IMR-90 (cell line): Measurements from ENCODE around the gene PEX14. TPM values are rescaled to one million over a fixed set of nuclear protein-coding genes. Genes with fewer than 3 reads are reported as not detected.

Source experiments
- ATAC-seq: fragments of 200-7000 bp; cut with Tn5 transposase; 2 replicates; pipeline ENCODE4 v1.9.1; 2020; ENCODE audit warnings: low read depth, mild to moderate bottlenecking, moderate library complexity
- BruUV-seq: library from RNA; stranded (reverse); fragments of 400-500 nt; replicated peaks from 2 replicates; lab custom pipeline; 2021; lab: Mats Ljungman, UMichigan
- CTCF ChIA-PET: fragments of 300-600 bp; formaldehyde crosslinking; extraction: SDS; loops from one replicate; lab custom pipeline; 2021; ENCODE audit warnings: antibody characterized with exemption; lab: Yijun Ruan, JAX
- POLR2A ChIA-PET: fragments of 300-600 bp; sonication (Branson Sonifier 250); formaldehyde crosslinking; loops from one replicate; lab custom pipeline; 2022; ENCODE audit warnings: antibody characterized with exemption; ENCODE audit not compliant: unreplicated experiment; lab: Charles Lee
- DNase-seq: peaks from one replicate; pipeline ENCODE4 v3.0.0; 2013
- H2AFZ ChIP-seq: replicated peaks from 2 replicates; pipeline ENCODE3; 2013; ENCODE audit warnings: low read length, mild to moderate bottlenecking; ENCODE audit not compliant: poor library complexity
- H2AK5ac ChIP-seq: 2 replicates; pipeline ENCODE4 v1.6.1; 2013; ENCODE audit warnings: low read depth, low read length, inconsistent platforms
- H2AK9ac ChIP-seq: replicated peaks from 2 replicates; pipeline ENCODE3; 2013; ENCODE audit warnings: mild to moderate bottlenecking, low read depth, low read length, moderate library complexity; ENCODE audit not compliant: poor library complexity
- H2BK120ac ChIP-seq: 2 replicates; pipeline ENCODE4 v1.6.1; 2013; ENCODE audit warnings: low read depth, low read length, inconsistent platforms
- H2BK15ac ChIP-seq: 3 replicates; pipeline ENCODE4 v1.6.1; 2013; ENCODE audit warnings: low read depth, low read length, inconsistent platforms
- H2BK20ac ChIP-seq: 2 replicates; pipeline ENCODE4 v1.6.1; 2013; ENCODE audit warnings: low read depth, mild to moderate bottlenecking, inconsistent platforms, low read length, moderate library complexity
- H2BK5ac ChIP-seq: 2 replicates; pipeline ENCODE4 v1.6.1; 2013; ENCODE audit warnings: mild to moderate bottlenecking, low read depth, low read length, inconsistent platforms; ENCODE audit not compliant: poor library complexity, severe bottlenecking
- H3K14ac ChIP-seq: replicated peaks from 2 replicates; pipeline ENCODE4 v1.6.1; 2013; ENCODE audit warnings: low read depth, low read length, inconsistent platforms
- H3K18ac ChIP-seq: 2 replicates; pipeline ENCODE4 v1.6.1; 2013; ENCODE audit warnings: low read depth, low read length, control low read depth
- H3K23ac ChIP-seq: 2 replicates; pipeline ENCODE4 v1.6.1; 2013; ENCODE audit warnings: low read depth, low read length, inconsistent platforms
- H3K27ac ChIP-seq: 2 replicates; pipeline ENCODE4 v1.5.1; 2013; ENCODE audit warnings: mild to moderate bottlenecking, control low read depth, low read length; ENCODE audit not compliant: insufficient read depth
- H3K27me3 ChIP-seq: 2 replicates; pipeline ENCODE4 v1.6.1; 2013; ENCODE audit warnings: low read length; ENCODE audit not compliant: control insufficient read depth, insufficient read depth
- H3K36me3 ChIP-seq: 2 replicates; pipeline ENCODE4 v1.6.1; 2013; ENCODE audit warnings: low read length, mixed read lengths; ENCODE audit not compliant: control insufficient read depth, insufficient read depth
- H3K4ac ChIP-seq: 2 replicates; pipeline ENCODE4 v1.6.1; 2013; ENCODE audit warnings: low read depth, low read length, inconsistent platforms
- H3K4me1 ChIP-seq: 2 replicates; pipeline ENCODE4 v1.6.1; 2013; ENCODE audit warnings: low read length, mixed read lengths; ENCODE audit not compliant: control insufficient read depth, insufficient read depth
- H3K4me2 ChIP-seq: 2 replicates; pipeline ENCODE4 v1.6.1; 2013; ENCODE audit warnings: low read depth, mild to moderate bottlenecking, control low read depth, low read length, moderate library complexity
- H3K4me3 ChIP-seq: 2 replicates; pipeline ENCODE4 v1.5.1; 2013; ENCODE audit warnings: low read depth, mild to moderate bottlenecking, control low read depth, low read length, moderate library complexity; ENCODE audit not compliant: insufficient read depth
- H3K56ac ChIP-seq: 2 replicates; pipeline ENCODE4 v1.6.1; 2013; ENCODE audit warnings: low read length, inconsistent platforms; ENCODE audit not compliant: insufficient read depth; ENCODE audit errors: extremely low read depth
- H3K79me1 ChIP-seq, 2 experiments: 2 replicates each; pipeline ENCODE4 v1.6.1; 2013; ENCODE audit warnings: low read length in 2 of 2, inconsistent platforms in 1 of 2, low read depth in 1 of 2
- H3K9ac ChIP-seq: 2 replicates; pipeline ENCODE4 v1.6.1; 2013; ENCODE audit warnings: low read depth, low read length, control low read depth
- H3K9me1 ChIP-seq: 2 replicates; pipeline ENCODE4 v1.6.1; 2013; ENCODE audit warnings: low read length, inconsistent platforms; ENCODE audit not compliant: insufficient read depth
- H3K9me3 ChIP-seq: 2 replicates; pipeline ENCODE4 v1.6.1; 2013; ENCODE audit warnings: low read length; ENCODE audit not compliant: control insufficient read depth, insufficient read depth
- H4K20me1 ChIP-seq: 2 replicates; pipeline ENCODE4 v1.6.1; 2013; ENCODE audit warnings: low read length, inconsistent platforms; ENCODE audit not compliant: insufficient read depth
- H4K5ac ChIP-seq: 2 replicates; pipeline ENCODE4 v1.6.1; 2013; ENCODE audit warnings: mild to moderate bottlenecking, low read depth, low read length, control low read depth
- H4K8ac ChIP-seq, 2 experiments: 2 replicates each; pipeline ENCODE4 v1.6.1; 2013; ENCODE audit warnings: low read depth in 2 of 2, low read length in 2 of 2, control low read depth in 1 of 2, inconsistent platforms in 1 of 2
- H4K91ac ChIP-seq: 2 replicates; pipeline ENCODE4 v1.6.1; 2013; ENCODE audit warnings: low read depth, low read length, inconsistent platforms; ENCODE audit not compliant: insufficient read depth
- MAFK ChIP-seq: IDR thresholded peaks from 2 replicates; pipeline ENCODE4 v1.6.1; 2012; ENCODE audit warnings: low read depth, low read length, improper control_type of control experiment
- NFE2L2 ChIP-seq: fragments of 150-350 bp; IDR thresholded peaks from 2 replicates; pipeline ENCODE4 v1.6.1; 2016; ENCODE audit warnings: low read depth, mild to moderate bottlenecking, low read length
- POLR2A ChIP-seq: IDR thresholded peaks from 2 replicates; pipeline ENCODE4 v1.6.1; 2012; ENCODE audit warnings: mild to moderate bottlenecking, low read depth, low read length
- RAD21 ChIP-seq: IDR thresholded peaks from 2 replicates; pipeline ENCODE4 v1.6.1; 2012; ENCODE audit warnings: low read length, improper control_type of control experiment
- RCOR1 ChIP-seq: IDR thresholded peaks from 2 replicates; pipeline ENCODE4 v1.6.1; 2012; ENCODE audit warnings: mild to moderate bottlenecking, low read length, improper control_type of control experiment; ENCODE audit not compliant: insufficient replicate concordance
- WGBS, 2 experiments: methylation state at CpG; one replicate each; pipeline versions ENCODE4 v1.1.5 to v1.1.7; 2013; ENCODE audit warnings: missing lambda C conversion rate in 2 of 2; ENCODE audit not compliant: insufficient read length in 1 of 2; ENCODE audit errors: extremely low coverage in 2 of 2; 5-methylcytosine and 5-hydroxymethylcytosine counted together
- dilution Hi-C: fragments of 300-500 bp; cut with HindIII; formaldehyde crosslinking; loops from one replicate; pipeline ENCODE4 v1.14.3; 2018; ENCODE audit warnings: low sequenced_read_pairs; ENCODE audit not compliant: unreplicated experiment
- in situ Hi-C: fragments of 300-500 bp; cut with MboI; formaldehyde crosslinking; loops from 3 replicates; pipeline ENCODE4 v1.14.3; 2019; ENCODE audit warnings: low sequenced_read_pairs, inconsistent platforms, mixed read lengths
- intact Hi-C: fragments of 100-400 bp; cut with micrococcal nuclease; formaldehyde crosslinking; loops from 2 replicates; pipeline ENCODE4 v1.10.0; 2022
- polyA plus RNA-seq, 3 experiments: library from polyadenylated mRNA; depleted of rRNA; stranded (reverse); fragments of >200 nt; gene quantifications; 2 replicates each; pipeline ENCODE4 v1.2.3, GENCODE V29; 2012; ENCODE audit warnings: low replicate concordance in 1 of 3
- total RNA-seq: library from RNA; depleted of rRNA; stranded (reverse); fragments of >200 nt; gene quantifications from 2 replicates; pipeline ENCODE4 v1.2.3, GENCODE V29; 2012
- TF ChIP-seq, protein P1 (sequence below): conservative IDR thresholded peaks from 2 replicates; pipeline ENCODE4 v1.5.1; 2012; ENCODE audit warnings: mild to moderate bottlenecking, low read depth, low read length, improper control_type of control experiment
- TF ChIP-seq, protein P2 (sequence below): fragments of 150-350 bp; IDR thresholded peaks from 2 replicates; pipeline ENCODE4 v1.6.1; 2016; ENCODE audit warnings: low read depth, mild to moderate bottlenecking, low read length, moderate library complexity, borderline replicate concordance

Gene PEX14
- total and polyA plus RNA-seq, 2 of the 4 experiments (the other 2 are of a cell fraction): 9.5 to 22.5 TPM

- Histone ChIP-seq H3K9me3 (no peaks in the 10 kb centered on the region), H4K20me1 (0 out of 2 replicates have a peak, but pooled peaks cover 7% of the 10 kb centered on the region), H3K36me3 (peaks cover 3% of the 10 kb centered on the region; the same call in 1 of the 2 replicates), H3K56ac (no peak overlapping the region), H3K14ac (no peak overlapping the region), H4K5ac (no peak overlapping the region), H2BK5ac (no peak overlapping the region), H3K9ac (no peak overlapping the region), H2BK20ac (no peak overlapping the region), H3K79me1 (0 out of 4 replicates have a peak, but pooled peaks cover 0 to 9% of the 10 kb centered on the region in 2 experiments), H3K27me3 (no peaks in the 10 kb centered on the region), H2AFZ (no peak overlapping the region), H4K91ac (no peak overlapping the region), H2BK120ac (no peak overlapping the region), H3K9me1 (0 out of 2 replicates have a peak, but pooled peaks cover 3% of the 10 kb centered on the region), H3K18ac (no peak overlapping the region), H3K23ac (no peak overlapping the region), H3K4me3 (no peak overlapping the region), H3K4me1 (no peaks in the 10 kb centered on the region), H2AK9ac (no peak overlapping the region), H2AK5ac (no peak overlapping the region), H3K4me2 (no peak overlapping the region), H3K4ac (no peak overlapping the region), H2BK15ac (no peak overlapping the region), H3K27ac (no peak overlapping the region), H4K8ac (no peak overlapping the region)
- no TSS peak for BruUV-seq
- TF ChIP-seq, protein P1, sequence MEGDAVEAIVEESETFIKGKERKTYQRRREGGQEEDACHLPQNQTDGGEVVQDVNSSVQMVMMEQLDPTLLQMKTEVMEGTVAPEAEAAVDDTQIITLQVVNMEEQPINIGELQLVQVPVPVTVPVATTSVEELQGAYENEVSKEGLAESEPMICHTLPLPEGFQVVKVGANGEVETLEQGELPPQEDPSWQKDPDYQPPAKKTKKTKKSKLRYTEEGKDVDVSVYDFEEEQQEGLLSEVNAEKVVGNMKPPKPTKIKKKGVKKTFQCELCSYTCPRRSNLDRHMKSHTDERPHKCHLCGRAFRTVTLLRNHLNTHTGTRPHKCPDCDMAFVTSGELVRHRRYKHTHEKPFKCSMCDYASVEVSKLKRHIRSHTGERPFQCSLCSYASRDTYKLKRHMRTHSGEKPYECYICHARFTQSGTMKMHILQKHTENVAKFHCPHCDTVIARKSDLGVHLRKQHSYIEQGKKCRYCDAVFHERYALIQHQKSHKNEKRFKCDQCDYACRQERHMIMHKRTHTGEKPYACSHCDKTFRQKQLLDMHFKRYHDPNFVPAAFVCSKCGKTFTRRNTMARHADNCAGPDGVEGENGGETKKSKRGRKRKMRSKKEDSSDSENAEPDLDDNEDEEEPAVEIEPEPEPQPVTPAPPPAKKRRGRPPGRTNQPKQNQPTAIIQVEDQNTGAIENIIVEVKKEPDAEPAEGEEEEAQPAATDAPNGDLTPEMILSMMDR: no peak
- TF ChIP-seq POLR2A (no peak), MAFK (no peak), RAD21 (no peak), NFE2L2 (no peak), RCOR1 (no peak)
- TF ChIP-seq, protein P2, sequence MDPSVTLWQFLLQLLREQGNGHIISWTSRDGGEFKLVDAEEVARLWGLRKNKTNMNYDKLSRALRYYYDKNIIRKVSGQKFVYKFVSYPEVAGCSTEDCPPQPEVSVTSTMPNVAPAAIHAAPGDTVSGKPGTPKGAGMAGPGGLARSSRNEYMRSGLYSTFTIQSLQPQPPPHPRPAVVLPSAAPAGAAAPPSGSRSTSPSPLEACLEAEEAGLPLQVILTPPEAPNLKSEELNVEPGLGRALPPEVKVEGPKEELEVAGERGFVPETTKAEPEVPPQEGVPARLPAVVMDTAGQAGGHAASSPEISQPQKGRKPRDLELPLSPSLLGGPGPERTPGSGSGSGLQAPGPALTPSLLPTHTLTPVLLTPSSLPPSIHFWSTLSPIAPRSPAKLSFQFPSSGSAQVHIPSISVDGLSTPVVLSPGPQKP: no peak
- dilution Hi-C loops: no loop called here
- ChIA-PET POLR2A (no interaction called here), CTCF (no interaction called here)
- in situ Hi-C loops: no loop called here
- intact Hi-C loops: no loop called here
- ATAC-seq (no peak), DNase-seq (no peak)
- 92% methylated on average over 18 of the region's 23 CpGs; no CpG with 5 or more reads in 1 of the 2 experiments for WGBS, 2 experiments
Observed at GRCh38 chr1:10617931-10618885, 143.5 kb downstream of the PEX14 start.
